ENCODE results near the gene USP53.
"Not testable (repeated sequence)": the region's sequence is repeated elsewhere in the genome, so short reads cannot be mapped to it uniquely, and the experiment has no call there.

Gene USP53

GRCh38 chr4:119229908-119230687 is 17.6 kb downstream of the USP53 start:
- no peak for DNase-seq (ENCODE audit: low spot score)

GRCh38 chr4:119231491-119231890 is 19.0 kb downstream of the USP53 start:
- no peak for DNase-seq (ENCODE audit: low spot score)

- DNase-seq (ENCODE audit: low spot score), result no peak
Measured at GRCh38 chr4:119232286-119232685, 19.8 kb downstream of the USP53 start.

- DNase-seq (ENCODE audit: low spot score), result no peak
Measured at GRCh38 chr4:119233191-119233590, 20.7 kb downstream of the USP53 start.

GRCh38 chr4:119233750-119234149 is 21.2 kb downstream of the USP53 start:
- DNase-seq (ENCODE audit: low spot score), result no peak

- DNase-seq (ENCODE audit: low spot score), result no peak
Measured at GRCh38 chr4:119237201-119237600, 24.7 kb downstream of the USP53 start.

- DNase-seq (ENCODE audit: low spot score), result no peak
Measured at GRCh38 chr4:119237642-119238041, 25.1 kb downstream of the USP53 start.

GRCh38 chr4:119238068-119238722 is 25.7 kb downstream of the USP53 start:
- DNase-seq (ENCODE audit: low spot score), result no peak

- DNase-seq (ENCODE audit: low spot score), result no peak
Measured at GRCh38 chr4:119240128-119240527, 27.6 kb downstream of the USP53 start.

GRCh38 chr4:119240568-119240967 is 28.1 kb downstream of the USP53 start:
- no peak for DNase-seq (ENCODE audit: low spot score)

GRCh38 chr4:119242417-119242816 is 29.9 kb downstream of the USP53 start:
- DNase-seq (ENCODE audit: low spot score), result no peak

GRCh38 chr4:119243868-119244267 is 31.4 kb downstream of the USP53 start:
- DNase-seq (ENCODE audit: low spot score), result no peak

GRCh38 chr4:119244344-119244743 is 31.8 kb downstream of the USP53 start:
- no peak for DNase-seq (ENCODE audit: low spot score)

GRCh38 chr4:119244832-119245231 is 32.3 kb downstream of the USP53 start:
- DNase-seq (ENCODE audit: low spot score), result no peak

GRCh38 chr4:119246177-119246733 is 33.7 kb downstream of the USP53 start:
- no peak for DNase-seq (ENCODE audit: low spot score)

GRCh38 chr4:119251037-119251436 is 38.5 kb downstream of the USP53 start:
- DNase-seq (ENCODE audit: low spot score), result not testable (repeated sequence)

GRCh38 chr4:119255223-119255622 is 42.7 kb downstream of the USP53 start:
- not testable (repeated sequence) for DNase-seq (ENCODE audit: low spot score)

- no peak for DNase-seq (ENCODE audit: low spot score)
Measured at GRCh38 chr4:119260528-119260927, 48.0 kb downstream of the USP53 start.

- no peak for DNase-seq (ENCODE audit: low spot score)
Measured at GRCh38 chr4:119261986-119262385, 49.5 kb downstream of the USP53 start.

- no peak for DNase-seq (ENCODE audit: low spot score)
Measured at GRCh38 chr4:119264743-119265142, 52.2 kb downstream of the USP53 start.

- no peak for DNase-seq (ENCODE audit: low spot score)
Measured at GRCh38 chr4:119266153-119266552, 53.6 kb downstream of the USP53 start.

- DNase-seq (ENCODE audit: low spot score), result no peak
Measured at GRCh38 chr4:119268466-119268865, 56.0 kb downstream of the USP53 start.

- DNase-seq (ENCODE audit: low spot score), result no peak
Measured at GRCh38 chr4:119271361-119272085, 59.0 kb downstream of the USP53 start.
